Endothelial cell of umbilical vein (primary cell): ENCODE measurements around the gene PDE1A. TPM values are rescaled to one million over a fixed set of nuclear protein-coding genes. Genes with fewer than 3 reads are reported as not detected.
"Not testable (repeated sequence)": the region's sequence is repeated elsewhere in the genome, so short reads cannot be mapped to it uniquely, and the experiment has no call there.

Experiments
- BruUV-seq: library from RNA; stranded (reverse); fragments of 400-500 nt; replicated peaks from 2 replicates; lab custom pipeline; 2021; lab: Mats Ljungman, UMichigan
- CTCF ChIA-PET: fragments of 300-600, 350-600 bp; sonication (Branson Sonifier 250); formaldehyde crosslinking; loops from one replicate; lab custom pipeline; 2021; ENCODE audit warnings: antibody characterized with exemption, inconsistent platforms; lab: Charles Lee
- POLR2A ChIA-PET: fragments of 300-600, 350-600 bp; sonication (Branson Sonifier 250); formaldehyde crosslinking; loops from one replicate; lab custom pipeline; 2021; ENCODE audit warnings: antibody characterized with exemption, inconsistent platforms; lab: Charles Lee
- DNase-seq: peaks from one replicate; pipeline ENCODE4 v3.0.0-alpha.2; 2011; ENCODE audit warnings: low read depth, low spot score
- FAIRE-seq: peaks from 2 replicates; lab custom pipeline; 2011; peaks lifted over from hg19 to GRCh38; lab: Jason Lieb, UNC
- H2AFZ ChIP-seq: 2 replicates; pipeline ENCODE4 v1.6.0; 2012; ENCODE audit warnings: low read depth, low read length, control low read depth, inconsistent platforms
- H3K27ac ChIP-seq: 2 replicates; pipeline ENCODE4 v1.5.1; 2011; ENCODE audit warnings: low read depth, mild to moderate bottlenecking, control low read depth, low read length, moderate library complexity; ENCODE audit not compliant: insufficient read depth
- H3K27me3 ChIP-seq, 2 experiments: 2 replicates each; pipeline versions ENCODE4 v1.6.0 to v1.6.1; 2011; ENCODE audit warnings: low read length in 2 of 2, mixed read lengths in 1 of 2; ENCODE audit not compliant: control insufficient read depth in 2 of 2, insufficient read depth in 2 of 2
- H3K36me3 ChIP-seq, 2 experiments: 2 replicates in 1 of 2; 3 replicates in 1 of 2; pipeline ENCODE4 v1.5.1; 2011; ENCODE audit warnings: low read length in 2 of 2, mild to moderate bottlenecking in 1 of 2, moderate library complexity in 1 of 2; ENCODE audit not compliant: control insufficient read depth in 2 of 2, insufficient read depth in 2 of 2; ENCODE audit errors: extremely low read depth in 1 of 2
- H3K4me1 ChIP-seq: 3 replicates; pipeline ENCODE4 v1.5.1; 2011; ENCODE audit warnings: mild to moderate bottlenecking, low read length; ENCODE audit not compliant: control insufficient read depth, insufficient read depth; ENCODE audit errors: extremely low read depth
- H3K4me2 ChIP-seq: 2 replicates; pipeline ENCODE4 v1.6.1; 2011; ENCODE audit warnings: low read length, control low read depth, mixed read lengths; ENCODE audit not compliant: insufficient read depth
- H3K4me3 ChIP-seq, 3 experiments: fragments of 200-600 bp in 1 of 3; sonication (generic), shearing (Covaris generic) in 1 of 3; replicated peaks in 1 of 3; 2 replicates each; pipeline ENCODE4 v1.5.1; 2011 to 2016; ENCODE audit warnings: control low read depth in 3 of 3, low read length in 3 of 3, mild to moderate bottlenecking in 2 of 3, inconsistent platforms in 1 of 3, low read depth in 1 of 3, moderate library complexity in 1 of 3; ENCODE audit not compliant: insufficient read depth in 1 of 3
- H3K79me2 ChIP-seq: 2 replicates; pipeline ENCODE4 v1.6.0; 2012; ENCODE audit warnings: low read length, inconsistent platforms; ENCODE audit not compliant: control insufficient read depth, insufficient read depth
- H3K9ac ChIP-seq: replicated peaks from 2 replicates; pipeline ENCODE3; 2011; ENCODE audit warnings: low read length, control low read depth; ENCODE audit not compliant: insufficient read depth; ENCODE audit errors: extremely low read depth
- H3K9me1 ChIP-seq: replicated peaks from 3 replicates; pipeline ENCODE4 v1.6.0; 2011; ENCODE audit warnings: mild to moderate bottlenecking, low read length; ENCODE audit not compliant: control insufficient read depth, insufficient read depth; ENCODE audit errors: extremely low read depth
- H3K9me3 ChIP-seq: replicated peaks from 2 replicates; pipeline ENCODE4 v1.5.1; 2012; ENCODE audit warnings: low read length, inconsistent platforms; ENCODE audit not compliant: control insufficient read depth, insufficient read depth
- H4K20me1 ChIP-seq: replicated peaks from 2 replicates; pipeline ENCODE3; 2011; ENCODE audit warnings: mild to moderate bottlenecking, low read length; ENCODE audit not compliant: control insufficient read depth, insufficient read depth; ENCODE audit errors: extremely low read depth
- FOS ChIP-seq: IDR thresholded peaks from 2 replicates; pipeline ENCODE4 v1.6.1; 2011; ENCODE audit warnings: mild to moderate bottlenecking, low read length, moderate library complexity, borderline replicate concordance; ENCODE audit not compliant: insufficient read depth
- GATA2 ChIP-seq: IDR thresholded peaks from 2 replicates; pipeline ENCODE4 v1.7.0; 2011; ENCODE audit warnings: low read depth, mild to moderate bottlenecking, moderate library complexity, mixed read lengths, low read length; ENCODE audit not compliant: insufficient read length, insufficient read depth
- JUN ChIP-seq: IDR thresholded peaks from 2 replicates; pipeline ENCODE4 v1.6.1; 2011; ENCODE audit warnings: borderline replicate concordance, low read depth; ENCODE audit not compliant: insufficient read length, insufficient read depth
- MAX ChIP-seq: IDR thresholded peaks from 2 replicates; pipeline ENCODE4 v1.6.1; 2011; ENCODE audit not compliant: insufficient read depth, insufficient read length
- MYC ChIP-seq: IDR thresholded peaks from one replicate; pipeline ENCODE4 v1.6.1; 2011; ENCODE audit warnings: mild to moderate bottlenecking, low read depth, low read length
- dilution Hi-C: fragments of 300-500 bp; cut with MboI; formaldehyde crosslinking; loops from one replicate; pipeline ENCODE4 v1.15.0; 2019; ENCODE audit warnings: low sequenced_read_pairs; ENCODE audit not compliant: extremely low pct_ligation_motif_present
- intact Hi-C: fragments of 100-400 bp; cut with micrococcal nuclease; formaldehyde crosslinking; loops from one replicate; pipeline ENCODE4 v1.10.0; 2022
- polyA plus RNA-seq, 4 experiments: library from polyadenylated mRNA; depleted of rRNA in 3 of 4; stranded (reverse) in 3 of 4; unstranded in 1 of 4; fragments of >200 nt; gene quantifications; 2 replicates each; pipeline versions ENCODE4 v1.2.1 to v1.2.3, GENCODE V29; 2011 to 2012; ENCODE audit warnings: missing spikeins in 1 of 4
- total RNA-seq: library from RNA; stranded (reverse); gene quantifications from 2 replicates; pipeline ENCODE4 v1.2.3, GENCODE V29; 2021

PDE1A gene
- total and polyA plus RNA-seq, 2 donors (not counting 3 experiments of a cell fraction or from before 2014, with no cell fraction given) = 0.43 to 0.49 TPM

- POLR2A ChIA-PET = no interaction called here
Measured at GRCh38 chr2:182281276-182281675, 145.6 kb downstream of the PDE1A start.

GRCh38 chr2:182280118-182280517, 146.7 kb downstream of the PDE1A start:
- dilution Hi-C loops (no loop called here), intact Hi-C loops (loop anchor here (5.0 kb wide), 1 partner anchor 242 kb away; no protein-coding TSS in a partner anchor)
- ChIA-PET CTCF (no interaction called here), POLR2A (no interaction called here)
- H3K27ac ChIP-seq = no peak overlapping the region
- no peak overlapping the region for H3K4me3 ChIP-seq
- no peaks in the 10 kb centered on the region for H3K9me3 ChIP-seq
- DNase-seq (peak; percentile 65), FAIRE-seq (no peak)
- no TSS peak for BruUV-seq
- H3K4me2 ChIP-seq = no peak overlapping the region
- H4K20me1 ChIP-seq = no peaks in the 10 kb centered on the region
- no peaks in the 10 kb centered on the region for H3K27me3 ChIP-seq
- H2AFZ ChIP-seq = no peak overlapping the region
- no peak overlapping the region for H3K9ac ChIP-seq
- no peaks in the 10 kb centered on the region for H3K36me3 ChIP-seq
- no peak for TF ChIP-seq MYC
- peak; percentile 78 for TF ChIP-seq GATA2
- TF ChIP-seq JUN = peak; percentile 51
- peak; percentile 9 for TF ChIP-seq FOS
- TF ChIP-seq MAX = no peak
- H3K4me1 ChIP-seq = peaks cover 17% of the 10 kb centered on the region
- no peaks in the 10 kb centered on the region for H3K79me2 ChIP-seq
- no peaks in the 10 kb centered on the region for H3K9me1 ChIP-seq

More at GRCh38 chr2:182281276-182281675, 145.6 kb downstream of the PDE1A start:
- Histone ChIP-seq H4K20me1 (no peaks in the 10 kb centered on the region), H3K9me1 (no peaks in the 10 kb centered on the region), H3K9ac (no peak overlapping the region), H3K27me3 (no peaks in the 10 kb centered on the region), H3K4me1 (peaks cover 17% of the 10 kb centered on the region), H3K9me3 (no peaks in the 10 kb centered on the region), H3K79me2 (no peaks in the 10 kb centered on the region), H2AFZ (no peak overlapping the region), H3K4me2 (no peak overlapping the region), H3K4me3 (no peak overlapping the region), H3K27ac (no peak overlapping the region), H3K36me3 (no peaks in the 10 kb centered on the region)
- no peak for TF ChIP-seq MAX
- DNase-seq = no peak
- dilution Hi-C loops (no loop called here), intact Hi-C loops (loop anchor here (5.0 kb wide), 1 partner anchor 241 kb away; no protein-coding TSS in a partner anchor)
- CTCF ChIA-PET = no interaction called here
- no peak for FAIRE-seq
- BruUV-seq = no TSS peak

GRCh38 chr2:182276662-182277061, 150.2 kb downstream of the PDE1A start:
- BruUV-seq, CTCF ChIA-PET, H3K27me3 ChIP-seq, H3K4me1 ChIP-seq, H4K20me1 ChIP-seq, H3K9me1 ChIP-seq, H3K36me3 ChIP-seq, H3K9ac ChIP-seq, H3K27ac ChIP-seq, FAIRE-seq, intact Hi-C loops, dilution Hi-C loops, H3K4me3 ChIP-seq, H3K79me2 ChIP-seq, DNase-seq, H3K9me3 ChIP-seq, POLR2A ChIA-PET, H2AFZ ChIP-seq, H3K4me2 ChIP-seq: not testable (repeated sequence)
